ENCODE results near the gene RSAD1.

Gene RSAD1

GRCh38 chr17:50495217-50495823 is 16.7 kb downstream of the RSAD1 start:
- no peak for DNase-seq (ENCODE audit: low spot score)

- no peak for DNase-seq (ENCODE audit: low spot score)
Measured at GRCh38 chr17:50495918-50496317, 17.3 kb downstream of the RSAD1 start.

GRCh38 chr17:50498021-50498874 is 19.6 kb downstream of the RSAD1 start:
- no peak for DNase-seq (ENCODE audit: low spot score)

- DNase-seq (ENCODE audit: low spot score) = no peak
Measured at GRCh38 chr17:50499270-50499669, 20.6 kb downstream of the RSAD1 start.

GRCh38 chr17:50499721-50500120 is 21.1 kb downstream of the RSAD1 start:
- no peak for DNase-seq (ENCODE audit: low spot score)

- no peak for DNase-seq (ENCODE audit: low spot score)
Measured at GRCh38 chr17:50501054-50501453, 22.4 kb downstream of the RSAD1 start.

GRCh38 chr17:50502301-50502990 is 23.8 kb downstream of the RSAD1 start:
- no peak for DNase-seq (ENCODE audit: low spot score)

GRCh38 chr17:50505591-50506130 is 27.0 kb downstream of the RSAD1 start:
- DNase-seq (ENCODE audit: low spot score) = no peak

- DNase-seq (ENCODE audit: low spot score) = no peak
Measured at GRCh38 chr17:50506298-50506697, 27.6 kb downstream of the RSAD1 start.

- peak; percentile 87 for DNase-seq (ENCODE audit: low spot score)
Measured at GRCh38 chr17:50507871-50508572, 29.4 kb downstream of the RSAD1 start, which contains the start of gene MYCBPAP. Gene MYCBPAP, plus strand, starts transcription at chr17:50508439. Its CDS starts 236 bp downstream, at chr17:50508675.

- DNase-seq (ENCODE audit: low spot score) = no peak
Measured at GRCh38 chr17:50508573-50509460, 30.2 kb downstream of the RSAD1 start.

GRCh38 chr17:50511058-50511457 is 32.4 kb downstream of the RSAD1 start:
- DNase-seq (ENCODE audit: low spot score) = no peak

GRCh38 chr17:50513495-50513894 is 34.8 kb downstream of the RSAD1 start:
- no peak for DNase-seq (ENCODE audit: low spot score)

GRCh38 chr17:50514388-50514787 is 35.7 kb downstream of the RSAD1 start:
- DNase-seq (ENCODE audit: low spot score) = no peak

- no peak for DNase-seq (ENCODE audit: low spot score)
Measured at GRCh38 chr17:50514936-50515702, 36.5 kb downstream of the RSAD1 start.

GRCh38 chr17:50517011-50517410 is 38.4 kb downstream of the RSAD1 start:
- no peak for DNase-seq (ENCODE audit: low spot score)

GRCh38 chr17:50517504-50518383 is 39.1 kb downstream of the RSAD1 start:
- no peak for DNase-seq (ENCODE audit: low spot score)

- no peak for DNase-seq (ENCODE audit: low spot score)
Measured at GRCh38 chr17:50518384-50519023, 39.8 kb downstream of the RSAD1 start.

Data from germinal center (tissue), 1 donor.